Prostate gland (tissue), 2 donors: ENCODE results near the gene HAND2.

Experiments
- POLR2A ChIP-seq: fragments of 450-650 bp; IDR thresholded peaks from one replicate; pipeline ENCODE4 v1.6.1; 2016; ENCODE audit warnings: antibody characterized with exemption, mild to moderate bottlenecking
- POLR2AphosphoS5 ChIP-seq: sonication (generic); formaldehyde crosslinking; IDR thresholded peaks from one replicate; pipeline ENCODE4 v1.6.1; 2017; ENCODE audit warnings: antibody characterized with exemption
- TF ChIP-seq, protein P1 (sequence below), 4 experiments: fragments of 200-600 bp in 2 of 4; fragments of 450-650 bp in 2 of 4; sonication (generic) in 2 of 4; IDR thresholded peaks; 1 replicate in 3 of 4; 2 replicates in 1 of 4; pipeline ENCODE4 v1.5.1; 2016 to 2019; ENCODE audit warnings: antibody characterized with exemption in 4 of 4, mild to moderate bottlenecking in 2 of 4, moderate library complexity in 2 of 4

GRCh38 chr4:173490817-173491528 lies 39.1 kb downstream of the HAND2 start:
- TF ChIP-seq POLR2A, result no peak
- TF ChIP-seq, protein P1, sequence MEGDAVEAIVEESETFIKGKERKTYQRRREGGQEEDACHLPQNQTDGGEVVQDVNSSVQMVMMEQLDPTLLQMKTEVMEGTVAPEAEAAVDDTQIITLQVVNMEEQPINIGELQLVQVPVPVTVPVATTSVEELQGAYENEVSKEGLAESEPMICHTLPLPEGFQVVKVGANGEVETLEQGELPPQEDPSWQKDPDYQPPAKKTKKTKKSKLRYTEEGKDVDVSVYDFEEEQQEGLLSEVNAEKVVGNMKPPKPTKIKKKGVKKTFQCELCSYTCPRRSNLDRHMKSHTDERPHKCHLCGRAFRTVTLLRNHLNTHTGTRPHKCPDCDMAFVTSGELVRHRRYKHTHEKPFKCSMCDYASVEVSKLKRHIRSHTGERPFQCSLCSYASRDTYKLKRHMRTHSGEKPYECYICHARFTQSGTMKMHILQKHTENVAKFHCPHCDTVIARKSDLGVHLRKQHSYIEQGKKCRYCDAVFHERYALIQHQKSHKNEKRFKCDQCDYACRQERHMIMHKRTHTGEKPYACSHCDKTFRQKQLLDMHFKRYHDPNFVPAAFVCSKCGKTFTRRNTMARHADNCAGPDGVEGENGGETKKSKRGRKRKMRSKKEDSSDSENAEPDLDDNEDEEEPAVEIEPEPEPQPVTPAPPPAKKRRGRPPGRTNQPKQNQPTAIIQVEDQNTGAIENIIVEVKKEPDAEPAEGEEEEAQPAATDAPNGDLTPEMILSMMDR (IDR thresholded peaks at IDR 0.05), result no peak
- TF ChIP-seq POLR2AphosphoS5, result no peak
